Measurements from ENCODE around the gene MPO.

MPO gene, protein sequence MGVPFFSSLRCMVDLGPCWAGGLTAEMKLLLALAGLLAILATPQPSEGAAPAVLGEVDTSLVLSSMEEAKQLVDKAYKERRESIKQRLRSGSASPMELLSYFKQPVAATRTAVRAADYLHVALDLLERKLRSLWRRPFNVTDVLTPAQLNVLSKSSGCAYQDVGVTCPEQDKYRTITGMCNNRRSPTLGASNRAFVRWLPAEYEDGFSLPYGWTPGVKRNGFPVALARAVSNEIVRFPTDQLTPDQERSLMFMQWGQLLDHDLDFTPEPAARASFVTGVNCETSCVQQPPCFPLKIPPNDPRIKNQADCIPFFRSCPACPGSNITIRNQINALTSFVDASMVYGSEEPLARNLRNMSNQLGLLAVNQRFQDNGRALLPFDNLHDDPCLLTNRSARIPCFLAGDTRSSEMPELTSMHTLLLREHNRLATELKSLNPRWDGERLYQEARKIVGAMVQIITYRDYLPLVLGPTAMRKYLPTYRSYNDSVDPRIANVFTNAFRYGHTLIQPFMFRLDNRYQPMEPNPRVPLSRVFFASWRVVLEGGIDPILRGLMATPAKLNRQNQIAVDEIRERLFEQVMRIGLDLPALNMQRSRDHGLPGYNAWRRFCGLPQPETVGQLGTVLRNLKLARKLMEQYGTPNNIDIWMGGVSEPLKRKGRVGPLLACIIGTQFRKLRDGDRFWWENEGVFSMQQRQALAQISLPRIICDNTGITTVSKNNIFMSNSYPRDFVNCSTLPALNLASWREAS

DNA sequence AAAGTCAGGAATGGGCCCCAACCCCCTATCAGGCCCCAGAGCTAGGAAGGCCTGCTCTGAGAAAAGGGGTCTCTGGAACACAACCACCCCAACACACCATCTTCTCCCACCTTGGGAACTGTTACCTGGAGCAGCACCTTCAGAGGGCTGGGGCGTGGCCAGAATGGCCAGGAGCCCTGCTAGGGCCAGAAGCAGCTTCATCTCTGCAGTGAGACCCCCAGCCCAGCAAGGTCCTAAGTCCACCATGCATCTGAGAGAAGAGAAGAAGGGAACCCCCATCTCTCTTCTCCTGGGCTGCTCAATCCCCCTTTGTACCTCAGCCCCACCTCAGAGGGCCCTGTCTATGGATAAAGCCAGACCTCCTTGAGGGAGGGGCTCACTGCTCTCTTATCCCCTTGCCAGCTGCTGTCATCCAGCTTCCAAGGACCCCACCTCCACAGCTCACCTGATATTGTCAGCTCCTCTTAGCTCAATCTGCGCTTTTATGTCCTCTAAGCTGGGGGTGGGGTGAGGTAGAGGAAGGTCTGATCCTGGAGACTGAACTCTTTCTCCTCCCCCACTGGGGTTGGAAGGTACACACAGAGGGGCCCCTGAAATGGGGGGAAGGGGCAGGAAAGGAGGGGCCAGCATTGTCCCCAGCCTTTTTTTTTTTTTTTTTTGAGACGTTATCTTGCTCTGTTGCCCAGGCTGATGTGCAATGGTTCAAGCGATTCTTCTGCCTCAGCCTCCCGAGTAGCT, at the start of gene MPO:
MPO (minus strand) TSS at position 456 of the 738 bp plus-strand sequence; CDS start at position 279, 177 bp downstream.
- DNase-seq (ENCODE audit: low read depth) = no peak

DNA sequence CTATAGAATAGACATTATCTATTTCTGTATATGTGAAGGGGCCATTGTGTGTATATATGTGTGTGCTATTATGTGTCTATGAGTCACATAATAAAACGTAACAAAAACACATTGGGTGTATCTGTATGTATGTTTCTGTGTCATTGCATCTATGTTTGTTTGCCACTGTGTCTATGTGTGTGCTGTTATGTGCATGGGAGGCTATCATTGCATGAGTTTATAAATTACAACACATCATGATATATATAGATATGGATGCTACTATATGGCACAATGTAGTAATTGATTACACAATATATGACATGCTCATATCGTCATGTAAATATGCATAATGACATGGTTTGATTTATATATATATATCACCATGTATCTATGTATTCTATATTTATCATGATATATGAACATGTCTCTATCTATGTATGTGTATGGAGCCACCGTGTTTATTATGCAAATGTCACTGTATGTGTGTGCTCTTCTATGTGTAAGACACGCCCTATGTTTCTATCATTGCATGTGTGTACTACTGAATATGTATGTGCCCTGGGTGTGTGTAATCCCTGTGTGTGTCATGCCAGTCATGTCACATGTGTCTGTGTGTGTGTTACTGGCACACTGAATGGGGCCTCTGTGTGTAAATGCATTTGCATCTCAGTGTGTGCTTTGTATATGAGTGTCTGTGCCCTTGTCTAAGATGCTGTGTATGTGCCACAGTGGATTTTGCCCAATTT, 49.2 kb upstream of the MPO start:
- DNase-seq (ENCODE audit: low read depth) = no peak

DNA sequence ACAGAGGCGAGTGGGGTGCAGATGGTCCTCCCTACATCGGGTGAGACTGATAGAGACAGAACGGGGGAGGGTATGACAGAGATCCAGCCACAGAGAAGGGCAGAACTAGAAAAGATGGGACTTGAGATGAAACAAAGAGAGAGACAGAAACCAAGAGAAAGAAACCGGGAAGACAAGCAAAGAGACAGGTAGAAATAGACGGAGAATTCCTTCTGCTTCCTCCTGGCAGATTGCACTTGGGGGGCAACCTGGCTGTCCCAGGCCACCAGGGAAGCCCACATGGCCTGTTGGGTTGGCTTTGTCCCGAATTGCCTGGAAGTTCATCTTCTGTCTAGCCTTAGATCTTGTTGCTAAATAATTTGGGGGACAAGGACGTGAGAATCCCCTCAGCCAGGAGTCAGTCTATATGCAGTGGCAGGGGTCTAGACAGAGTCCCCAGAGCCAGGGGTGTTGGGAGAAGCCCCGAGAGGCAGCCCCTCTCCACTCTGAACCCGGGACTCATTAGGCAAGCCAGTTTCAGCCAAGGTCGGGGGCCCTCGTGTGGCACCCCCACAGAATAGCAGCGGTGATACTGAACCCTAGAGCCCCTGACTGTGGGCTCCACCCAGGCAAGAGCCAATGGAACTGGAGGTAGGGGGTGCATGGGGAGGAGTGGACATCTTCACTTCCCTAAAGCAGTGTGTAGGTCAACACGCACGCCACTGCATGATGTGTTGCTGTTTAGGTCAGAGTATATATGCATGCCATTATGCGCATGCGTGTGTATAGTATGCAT, 48.5 kb upstream of the MPO start:
- peak; percentile 32 for DNase-seq (ENCODE audit: low read depth)

DNA sequence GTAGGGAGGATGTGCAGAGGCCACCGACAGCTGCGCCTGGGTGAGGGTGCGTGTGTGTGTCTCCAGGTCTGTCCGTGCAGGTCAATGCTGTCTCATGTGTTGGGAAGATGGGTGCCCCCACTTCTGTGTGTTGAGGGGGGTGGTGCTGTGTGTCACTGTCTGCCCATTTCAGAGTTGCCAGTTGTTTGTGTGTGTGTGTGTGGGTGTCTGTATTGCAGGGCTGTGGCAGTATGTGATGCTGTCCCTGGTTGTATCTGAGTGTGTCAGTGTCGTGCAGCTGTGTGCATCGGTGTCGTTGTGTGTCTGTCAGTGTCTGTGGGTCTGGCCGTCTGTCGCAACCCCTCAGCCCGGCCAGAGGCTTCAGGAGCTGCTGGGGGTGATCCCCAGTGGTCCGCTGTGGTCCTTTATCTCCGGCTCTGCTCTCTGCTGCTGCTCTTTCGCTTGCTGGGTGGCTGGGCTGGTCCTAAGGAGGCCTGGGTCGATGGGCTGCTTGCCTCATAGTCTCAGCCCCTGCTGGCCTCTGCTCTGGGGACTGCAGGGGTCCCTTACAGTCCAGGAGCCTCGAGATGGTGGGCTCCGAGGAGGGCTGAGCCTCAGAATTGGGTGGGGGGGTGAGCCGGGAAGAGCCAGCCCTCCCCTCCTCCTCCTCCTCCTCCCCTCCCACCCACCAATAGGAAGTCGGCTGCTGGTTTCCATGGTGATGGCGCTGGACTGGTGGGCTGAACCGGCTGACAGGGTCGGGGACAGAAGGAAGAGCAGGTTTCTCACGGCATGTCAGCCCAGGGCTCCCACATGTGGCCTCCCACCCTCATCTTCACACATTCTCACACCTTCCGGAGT, 47.7 kb upstream of the MPO start, which contains the start of gene TSPOAP1:
TSPOAP1 (minus strand) TSS at position 601 of the 840 bp plus-strand sequence. CDS start 875 bp downstream, outside the sequence.
- DNase-seq (ENCODE audit: low read depth) = no peak

DNA sequence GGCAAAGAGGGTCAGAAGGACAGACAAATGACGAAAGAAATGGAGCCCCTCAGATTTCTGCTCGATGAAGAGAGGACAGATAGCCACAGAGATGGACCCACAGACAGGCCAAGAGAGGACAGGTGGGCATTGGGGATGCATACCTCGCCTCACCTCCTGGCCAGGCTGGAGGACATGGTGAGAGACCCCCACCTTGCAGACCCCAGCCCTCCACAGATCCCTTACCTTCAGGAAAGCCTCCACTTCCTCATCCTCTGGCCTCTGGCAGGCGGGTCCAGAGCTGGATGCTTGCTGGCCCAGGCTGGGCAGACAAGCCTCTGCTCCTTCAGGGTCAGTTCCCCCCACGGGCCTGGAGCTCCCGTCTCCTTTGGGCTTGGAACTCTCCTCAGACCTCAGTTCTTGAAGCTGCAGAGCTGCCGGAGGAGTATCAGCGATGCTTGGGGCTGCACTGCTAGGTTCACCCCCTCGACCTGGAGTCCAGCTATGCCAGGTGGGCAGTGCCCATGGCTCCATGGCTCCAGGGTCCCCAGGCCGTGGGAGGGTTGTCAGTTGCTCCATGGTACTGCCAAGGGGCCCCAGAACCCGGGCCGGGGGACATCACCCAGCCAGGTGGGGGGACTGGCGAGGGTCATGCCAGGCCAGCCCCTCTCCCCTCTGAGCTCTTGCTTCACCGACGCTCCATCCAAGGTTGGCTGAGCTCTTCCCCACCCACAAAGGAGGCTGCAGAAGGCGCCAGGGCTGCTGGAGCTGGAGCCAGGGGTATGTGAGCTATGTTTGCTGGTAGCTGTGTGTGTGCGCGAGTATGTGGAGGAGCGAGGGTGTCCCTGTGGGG, 46.8 kb upstream of the MPO start:
- no peak for DNase-seq (ENCODE audit: low read depth)

DNA sequence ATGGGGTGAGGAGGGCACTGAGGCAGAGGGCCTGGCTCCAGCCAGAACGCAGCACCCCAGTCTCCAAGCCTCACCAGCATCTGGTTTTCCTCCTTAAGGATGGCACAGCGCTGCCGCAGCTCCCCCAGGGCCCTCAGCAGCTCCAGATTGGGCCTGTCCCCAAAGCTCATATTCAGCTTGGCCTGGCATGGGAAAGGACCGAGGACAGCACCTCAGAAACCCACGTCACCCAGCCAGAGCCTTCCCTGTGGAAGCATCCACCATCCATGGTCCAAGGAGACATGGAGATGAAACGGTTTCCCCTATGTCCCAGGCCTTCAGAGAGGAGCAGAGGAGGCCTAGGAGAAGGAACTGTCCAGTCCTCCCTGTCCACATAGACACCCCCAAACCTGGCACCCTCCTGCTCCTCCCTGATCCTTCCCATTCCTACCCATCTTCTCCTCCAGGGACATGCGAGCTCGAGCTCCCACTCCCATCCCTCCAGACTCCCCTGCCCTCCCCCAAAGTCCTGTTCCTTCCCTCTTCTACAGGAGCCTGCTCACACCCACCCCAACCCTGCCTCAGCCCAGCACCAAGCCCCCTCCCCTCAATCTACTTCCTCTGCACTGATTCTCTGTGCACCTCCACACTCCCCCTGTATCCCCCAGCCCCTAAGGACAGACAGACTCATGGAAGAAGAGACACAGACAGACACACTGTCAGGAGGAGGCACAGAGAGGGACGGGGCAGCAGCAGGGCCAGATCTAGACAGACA, 46.1 kb upstream of the MPO start:
- DNase-seq (ENCODE audit: low read depth) = no peak

DNA sequence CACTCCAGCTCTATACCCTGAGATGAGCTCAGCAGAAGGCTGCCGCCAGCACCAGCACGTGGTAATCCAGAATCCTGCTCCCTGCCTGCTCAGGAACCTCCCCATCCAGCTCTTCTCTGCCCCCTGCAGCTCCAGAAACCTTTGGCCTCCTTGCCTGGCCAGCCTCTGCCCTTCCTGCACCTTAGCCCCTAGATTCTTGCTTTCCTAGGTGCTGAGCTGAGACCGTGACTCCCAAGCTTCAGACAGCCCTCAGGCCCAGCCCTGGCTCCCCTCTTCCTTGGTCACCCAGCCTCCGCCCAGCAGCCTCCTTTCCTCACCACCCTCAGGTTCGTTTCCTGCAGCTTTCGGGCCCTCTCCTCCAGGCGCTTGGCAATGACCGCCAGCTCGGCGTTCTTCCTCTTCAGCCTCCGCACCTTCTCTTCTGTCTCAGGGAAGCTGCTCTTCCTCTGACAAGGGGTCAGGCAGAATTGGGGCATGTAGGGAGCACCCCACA, 45.3 kb upstream of the MPO start:
- no peak for DNase-seq (ENCODE audit: low read depth)

DNA sequence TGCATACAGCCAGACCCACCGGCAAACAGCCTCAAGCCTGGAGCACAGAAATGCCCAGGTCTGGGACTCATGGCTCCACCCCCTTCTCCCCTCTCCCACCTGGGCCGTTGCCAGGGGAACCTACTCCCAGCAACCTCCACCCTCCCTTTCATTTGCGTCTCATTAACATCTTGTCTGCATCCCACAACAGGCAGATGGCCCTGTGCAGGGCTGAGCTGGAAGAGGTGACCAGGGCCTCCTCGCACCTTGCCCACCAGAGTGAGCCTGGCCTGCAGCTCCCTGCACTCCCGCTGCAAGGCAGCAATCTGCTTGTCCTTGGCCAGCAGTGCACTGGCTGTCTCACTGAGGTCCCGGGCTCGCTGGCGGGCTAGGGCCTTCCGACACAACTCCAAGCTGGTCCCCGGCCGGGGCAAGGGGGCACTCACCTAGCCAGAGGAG, 44.6 kb upstream of the MPO start:
- DNase-seq (ENCODE audit: low read depth) = no peak

DNA sequence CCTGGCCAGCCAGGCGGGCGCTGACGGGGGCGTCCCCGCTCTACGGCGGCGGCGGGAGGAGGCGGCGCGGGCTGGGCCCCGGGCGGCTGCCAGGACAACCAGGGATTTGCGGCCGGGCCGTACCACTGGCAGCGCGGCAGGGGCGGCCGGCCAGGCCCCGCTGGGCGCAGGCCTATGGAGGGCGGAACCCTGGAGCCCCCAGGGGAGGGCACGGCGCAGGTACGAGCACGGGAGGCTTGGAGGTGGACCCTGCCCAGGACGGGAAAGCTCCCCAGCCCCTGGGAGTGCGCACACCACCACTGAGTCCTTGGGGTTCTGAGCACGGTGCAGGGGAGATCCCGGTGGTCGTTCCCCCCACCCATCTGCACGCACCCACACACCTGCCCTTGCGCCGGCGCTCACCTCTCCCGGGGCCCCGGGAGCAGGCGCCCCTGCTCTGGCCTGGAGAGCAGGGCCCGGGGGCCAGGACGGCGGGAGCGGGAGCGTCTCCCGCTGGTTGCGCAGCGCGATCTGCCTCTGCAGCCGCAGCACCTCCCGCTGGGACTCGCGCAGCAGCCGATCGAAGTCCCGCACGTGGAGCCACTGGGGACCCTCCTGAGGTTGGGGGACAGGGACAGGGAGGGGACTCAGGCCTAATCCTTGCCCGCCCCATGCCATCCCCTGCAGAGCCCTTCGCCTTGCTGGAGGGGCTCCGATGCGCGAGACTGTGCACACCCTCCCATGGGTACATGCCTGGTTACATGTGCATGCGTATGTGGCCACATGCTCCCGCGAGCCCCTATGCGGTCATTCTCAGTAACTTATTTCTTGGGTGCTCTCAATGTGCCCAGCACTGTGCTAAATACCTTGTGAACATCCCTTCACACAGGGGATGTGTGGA, 43.9 kb upstream of the MPO start:
- peak; percentile 33 for DNase-seq (ENCODE audit: low read depth)

DNA sequence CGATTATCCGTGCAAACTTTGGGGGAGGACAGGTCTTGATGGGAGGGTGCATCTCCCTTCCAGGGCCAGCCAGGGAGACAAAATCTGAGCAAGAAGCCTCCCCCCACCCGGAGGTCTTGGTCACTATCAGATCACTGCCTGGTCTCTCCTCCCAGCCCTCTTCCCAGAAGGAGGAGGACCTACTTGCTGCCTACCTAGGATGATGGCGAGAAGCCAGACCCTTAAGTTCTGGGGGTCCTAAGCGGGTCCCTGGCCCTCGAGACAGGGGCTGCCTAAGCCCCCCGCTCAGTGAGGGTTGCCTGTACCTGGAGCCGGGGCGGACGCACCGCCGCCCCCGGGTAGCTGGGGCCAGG, 43.3 kb upstream of the MPO start:
- no peak for DNase-seq (ENCODE audit: low read depth)

DNA sequence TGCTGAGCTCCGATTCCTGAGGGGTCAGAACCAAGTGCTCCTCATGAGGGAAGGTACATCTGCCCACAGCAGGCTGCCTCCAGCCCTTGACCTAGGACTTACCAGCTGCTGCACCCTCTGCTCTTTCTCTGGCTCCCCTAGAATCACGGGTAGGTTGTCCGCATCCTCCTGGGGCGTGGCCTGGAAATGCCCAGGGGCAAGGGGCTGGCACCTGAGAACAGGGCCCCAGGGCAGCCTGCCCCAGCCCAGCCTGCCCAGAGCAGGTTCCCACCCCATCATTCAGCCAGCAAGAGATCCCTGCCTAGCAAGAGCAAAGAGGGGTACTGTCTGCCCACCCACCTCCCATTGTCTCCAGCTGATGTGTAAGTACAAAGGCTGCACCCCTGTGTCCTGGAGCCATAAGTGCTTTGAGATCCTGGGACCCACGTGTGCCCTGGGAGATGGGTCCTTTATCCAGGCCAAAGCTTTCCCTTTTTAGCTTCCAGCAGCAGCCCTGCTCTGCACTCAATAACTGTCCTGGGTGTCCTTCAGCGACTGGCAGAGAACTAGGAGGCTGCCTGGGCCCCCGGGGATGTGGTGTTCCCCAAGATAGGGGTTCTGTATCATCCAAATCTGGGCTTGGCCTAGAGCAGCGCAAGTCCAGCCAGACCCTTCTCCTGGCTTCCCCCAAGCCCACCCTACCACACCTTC, 42.8 kb upstream of the MPO start:
- DNase-seq (ENCODE audit: low read depth) = no peak

DNA sequence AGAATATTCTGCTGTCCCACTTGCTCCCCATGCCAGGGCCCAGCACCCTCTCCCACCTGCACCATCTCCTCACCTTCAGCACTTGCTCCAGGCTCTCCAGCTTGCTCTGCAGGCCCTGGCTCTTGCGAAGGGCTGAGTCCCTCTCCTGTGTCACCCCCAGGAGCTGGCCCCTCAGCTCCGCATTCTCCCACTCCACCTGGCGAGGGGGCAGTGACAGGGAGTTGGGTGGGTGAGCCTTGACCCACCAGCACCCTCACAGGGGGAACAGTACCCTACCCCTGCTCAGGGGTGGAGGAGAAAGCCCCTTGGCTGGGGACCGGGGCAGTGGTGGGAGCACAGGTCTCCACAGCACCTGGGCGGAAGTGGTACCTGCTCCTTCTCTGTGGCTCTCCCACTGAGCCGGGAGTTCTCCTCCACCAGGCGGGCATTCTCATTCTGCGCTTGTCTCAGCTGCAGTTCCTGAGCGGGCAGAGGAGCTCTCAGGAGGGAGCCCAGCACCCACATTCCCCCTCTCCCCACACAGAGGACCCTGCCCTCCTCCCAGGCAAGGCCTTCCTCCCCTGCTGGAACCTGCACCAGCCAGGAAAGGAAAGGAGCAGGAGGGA, 41.9 kb upstream of the MPO start:
- no peak for DNase-seq (ENCODE audit: low read depth)

DNA sequence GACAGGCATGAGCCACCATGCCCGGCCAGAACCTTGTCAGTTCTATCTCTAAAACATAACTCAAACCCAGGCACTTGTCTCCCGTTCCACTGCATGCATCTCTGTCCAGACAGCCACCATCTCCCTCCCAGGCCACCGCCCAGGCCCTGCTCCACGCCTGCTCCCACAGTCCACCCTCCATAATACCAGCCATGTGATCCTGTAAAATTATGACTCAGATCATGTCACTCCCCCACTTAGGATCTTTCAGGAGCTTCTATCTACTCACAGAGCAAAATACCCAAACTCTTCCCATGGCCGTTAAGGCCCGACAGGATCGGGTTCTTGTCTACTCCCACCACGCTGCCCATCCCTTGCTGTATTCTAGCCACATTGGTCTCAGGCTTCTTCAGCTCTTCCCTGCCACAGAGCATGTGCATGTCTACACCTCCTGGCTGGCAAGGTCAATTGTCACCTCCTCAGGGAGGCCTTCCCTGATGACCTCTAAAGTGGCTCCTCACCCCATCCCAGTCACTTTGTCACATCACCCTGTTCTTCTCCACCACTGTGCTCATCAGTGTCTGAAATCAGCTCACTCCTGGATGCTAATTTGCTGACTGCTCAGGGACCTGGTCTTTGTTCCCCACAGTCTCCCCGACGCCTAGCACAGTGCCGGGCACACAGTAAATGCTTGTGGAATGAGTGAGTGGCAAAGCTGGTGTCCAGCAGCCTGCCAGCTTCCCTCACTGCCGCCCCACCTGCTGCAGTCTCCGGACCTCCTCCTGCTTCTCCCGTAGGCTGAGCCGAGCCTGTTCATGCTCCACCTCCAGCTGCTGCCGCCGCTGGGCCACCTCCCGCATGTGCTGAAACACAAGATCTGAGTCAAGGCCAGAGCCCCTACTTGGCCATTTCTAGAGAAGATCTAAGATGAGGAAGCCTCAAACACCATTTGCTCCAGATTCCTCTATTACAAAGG, 41.1 kb upstream of the MPO start:
- DNase-seq (ENCODE audit: low read depth) = no peak

DNA sequence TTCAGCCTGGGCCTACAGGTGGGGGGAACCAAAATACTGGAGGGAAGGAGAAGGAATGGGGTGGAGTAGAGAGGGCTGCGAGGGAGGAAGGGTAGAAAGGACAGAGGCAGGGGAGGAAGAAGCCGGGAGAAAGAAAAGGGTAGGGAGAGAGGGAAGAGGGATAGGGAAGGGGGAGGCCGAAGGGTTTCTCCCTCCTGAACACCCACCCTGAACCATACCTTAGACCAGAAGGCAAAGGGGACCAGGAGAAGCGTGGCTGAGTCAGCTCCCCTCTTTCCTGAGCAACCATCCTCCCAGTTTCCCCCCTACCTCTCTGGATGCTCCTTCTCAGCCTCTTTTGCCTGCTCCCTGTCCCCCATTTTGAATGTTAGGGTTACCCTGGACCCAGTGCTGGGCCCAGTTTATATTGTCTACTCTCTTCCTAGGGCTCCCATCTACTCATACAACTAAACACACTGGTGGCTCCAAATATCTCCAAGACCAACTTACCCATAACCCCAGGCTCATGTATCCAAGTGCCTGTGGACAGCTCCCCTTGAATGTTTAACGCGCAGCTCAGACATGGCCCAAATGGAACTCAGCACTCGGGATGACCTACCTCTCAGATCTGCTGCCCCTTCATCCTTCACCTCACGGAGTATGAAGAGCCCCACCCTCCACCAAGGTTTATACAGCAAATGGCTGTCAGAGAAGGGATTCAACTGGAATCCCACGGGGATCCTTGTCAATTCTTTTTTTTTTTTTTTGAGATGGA, 40.0 kb upstream of the MPO start:
- no peak for DNase-seq (ENCODE audit: low read depth)
